ENCODE measurements around the gene ABHD1.
"Not testable (repeated sequence)": the region's sequence is repeated elsewhere in the genome, so short reads cannot be mapped to it uniquely, and the experiment has no call there.

ABHD1 gene

GRCh38 chr2:27164960-27165763 is 41.5 kb downstream of the ABHD1 start:
- DNase-seq (ENCODE audit: low read depth, low spot score): no peak

GRCh38 chr2:27170581-27171337 is 47.1 kb downstream of the ABHD1 start:
- no peak for DNase-seq (ENCODE audit: low read depth, low spot score)

GRCh38 chr2:27171351-27171848 is 47.8 kb downstream of the ABHD1 start:
- no peak for DNase-seq (ENCODE audit: low read depth, low spot score)

- DNase-seq (ENCODE audit: low read depth, low spot score): no peak
Observed at GRCh38 chr2:27174638-27175037, 51.0 kb downstream of the ABHD1 start.

- DNase-seq (ENCODE audit: low read depth, low spot score): no peak
Observed at GRCh38 chr2:27175330-27175729, 51.7 kb downstream of the ABHD1 start.

- not testable (repeated sequence) for DNase-seq (ENCODE audit: low read depth, low spot score)
Observed at GRCh38 chr2:27175781-27176180, 52.2 kb downstream of the ABHD1 start.

GRCh38 chr2:27177441-27178351 is 54.1 kb downstream of the ABHD1 start:
- no peak for DNase-seq (ENCODE audit: low read depth, low spot score)

GRCh38 chr2:27178469-27178868 is 54.9 kb downstream of the ABHD1 start:
- DNase-seq (ENCODE audit: low read depth, low spot score): no peak

GRCh38 chr2:27179344-27180000 is 55.9 kb downstream of the ABHD1 start:
- DNase-seq (ENCODE audit: low read depth, low spot score): no peak
